ENCODE data around the gene LCP1. TPM values are rescaled to one million over a fixed set of nuclear protein-coding genes. Genes with fewer than 3 reads are reported as not detected.
"Not testable (repeated sequence)": the region's sequence is repeated elsewhere in the genome, so short reads cannot be mapped to it uniquely, and the experiment has no call there.

Gene LCP1
- total and polyA plus RNA-seq, 5 donors: 3.2 to 33.0 (median 22.9) TPM

DNA sequence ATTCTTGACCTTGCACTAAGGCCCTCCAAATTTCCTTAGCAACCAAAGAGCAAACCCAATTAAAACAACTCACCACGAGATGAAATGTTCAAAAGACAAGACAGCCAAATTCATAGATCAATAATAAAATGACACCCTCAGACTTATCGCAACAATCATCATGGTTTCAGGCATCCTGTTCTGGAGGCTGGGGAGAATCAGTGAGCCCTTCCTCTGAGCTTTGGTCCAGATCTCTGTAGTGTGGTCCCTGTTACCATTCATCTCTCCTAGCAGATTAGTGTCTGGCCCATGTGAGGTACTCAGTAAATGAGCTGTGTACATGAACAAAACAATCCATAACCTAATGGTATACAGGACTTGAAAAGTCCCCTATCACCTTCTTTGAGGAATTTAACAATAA is 12.2 kb downstream of the LCP1 start:
- H3K4me1 ChIP-seq (ENCODE audit: control insufficient read depth, insufficient read depth, low read length): peaks cover 4% of the 10 kb centered on the region
- intact Hi-C loops (cut with DNase I): no loop called here
- H3K27ac ChIP-seq (ENCODE audit: low read length): no peak overlapping the region
- H3K9me3 ChIP-seq (ENCODE audit: control insufficient read depth, low read length): no peaks in the 10 kb centered on the region
- ATAC-seq: no peak
- DNase-seq: no peak
- WGBS: 93% methylated on average over 2 of the region's 2 CpGs
- H3K27me3 ChIP-seq (ENCODE audit: control insufficient read depth, insufficient read depth): no peaks in the 10 kb centered on the region
- no peak overlapping the region for H3K4me3 ChIP-seq (ENCODE audit: low read length)

DNA sequence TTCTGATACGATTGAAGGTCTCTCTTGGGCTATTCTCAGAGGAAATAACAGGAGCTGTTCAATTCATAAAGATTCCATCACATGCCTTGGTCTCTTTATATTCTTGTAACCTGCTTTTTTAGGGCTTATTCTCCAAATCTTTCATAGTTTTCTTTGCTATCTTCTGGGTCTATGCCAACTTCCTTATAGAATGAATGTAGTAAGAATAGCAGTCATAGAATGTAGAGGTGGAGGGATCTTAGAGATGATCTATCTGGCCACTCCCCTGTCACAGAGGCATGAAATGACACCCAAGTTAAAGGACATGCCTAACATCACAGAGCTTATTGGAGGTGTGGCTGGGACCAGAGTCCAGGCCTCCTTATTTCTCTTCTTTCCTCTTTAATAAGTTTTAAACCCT is 13.2 kb downstream of the LCP1 start:
- Histone ChIP-seq H3K4me1 (ENCODE audit: control insufficient read depth, insufficient read depth, low read length) (peaks cover 4% of the 10 kb centered on the region), H3K27ac (ENCODE audit: low read length) (no peak overlapping the region)
- intact Hi-C loops (cut with DNase I): no loop called here

DNA sequence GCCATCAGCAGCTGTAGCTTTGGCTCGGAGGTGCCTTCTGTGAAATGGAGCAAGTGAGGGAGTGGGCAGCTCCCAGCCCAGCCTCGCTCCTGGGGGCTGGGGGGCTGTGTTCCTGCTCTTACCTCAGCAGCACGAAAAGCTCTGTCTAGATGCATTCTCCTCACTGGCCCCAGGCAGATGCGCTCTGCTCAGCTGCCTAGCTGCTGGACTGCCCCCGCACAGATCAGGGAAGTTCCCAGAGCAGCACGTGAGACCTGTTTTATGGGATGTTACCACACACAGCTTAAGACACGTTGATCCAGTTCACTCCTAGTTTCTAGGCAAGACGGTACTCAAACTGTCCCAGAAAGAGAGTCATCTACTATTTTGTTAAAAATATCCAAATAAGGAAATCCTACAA is 13.6 kb downstream of the LCP1 start:
- intact Hi-C loops (cut with DNase I): no loop called here
- Histone ChIP-seq H3K4me1 (ENCODE audit: control insufficient read depth, insufficient read depth, low read length) (peaks cover 4% of the 10 kb centered on the region), H3K4me3 (ENCODE audit: low read length) (no peak overlapping the region), H3K27ac (ENCODE audit: low read length) (no peak overlapping the region), H3K27me3 (ENCODE audit: control insufficient read depth, insufficient read depth) (no peaks in the 10 kb centered on the region), H3K9me3 (ENCODE audit: control insufficient read depth, low read length) (no peaks in the 10 kb centered on the region)
- WGBS: 51% methylated on average over 8 of the region's 8 CpGs
- ATAC-seq (peak; percentile 47 to 59), DNase-seq (peak in 1 of 3 donors; percentile 46)

More for the DNA sequence above, 13.2 kb downstream of the LCP1 start:
- WGBS: 36% methylated on average over 1 of the region's 1 CpG
- no peak for ATAC-seq
- H3K27me3 ChIP-seq (ENCODE audit: control insufficient read depth, insufficient read depth): no peaks in the 10 kb centered on the region
- H3K9me3 ChIP-seq (ENCODE audit: control insufficient read depth, low read length): no peaks in the 10 kb centered on the region
- no peak for DNase-seq
- no peak overlapping the region for H3K4me3 ChIP-seq (ENCODE audit: low read length)

DNA sequence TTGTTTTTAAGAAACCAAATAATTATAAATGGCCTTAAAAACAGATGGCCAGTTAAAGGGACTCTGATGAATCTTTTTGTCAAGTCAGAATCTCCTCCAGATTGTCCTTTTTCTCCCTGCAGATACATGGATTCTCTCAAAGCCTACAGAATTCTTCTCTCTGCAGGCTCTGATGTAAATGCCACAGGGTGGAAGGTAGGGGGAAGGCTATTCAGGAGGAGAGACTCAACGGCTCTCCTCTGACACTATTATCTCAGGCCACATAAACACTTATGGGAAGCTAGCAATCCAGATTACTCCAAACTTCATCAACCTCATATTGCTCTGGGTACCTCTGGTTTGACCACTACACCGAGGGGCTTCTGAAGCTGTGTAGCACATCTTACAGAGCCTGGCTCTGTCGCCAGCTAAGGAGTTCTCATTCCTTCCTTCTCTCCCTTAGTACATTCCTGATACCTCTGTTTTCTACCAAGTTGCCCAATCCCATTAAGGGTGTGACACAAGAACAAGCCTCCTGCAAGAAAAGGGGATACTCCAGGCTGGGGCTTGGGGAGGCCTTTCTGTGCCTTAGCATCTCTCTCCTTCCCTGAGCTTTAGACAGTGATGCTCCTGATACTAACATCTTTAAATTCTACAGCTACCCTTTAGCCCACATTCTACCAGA is 14.9 kb downstream of the LCP1 start:
- DNase-seq: no peak
- H3K9me3 ChIP-seq (ENCODE audit: control insufficient read depth, low read length): no peaks in the 10 kb centered on the region
- H3K4me1 ChIP-seq (ENCODE audit: control insufficient read depth, insufficient read depth, low read length): peaks cover 4% of the 10 kb centered on the region
- ATAC-seq: no peak
- intact Hi-C loops (cut with DNase I): no loop called here
- no peak overlapping the region for H3K4me3 ChIP-seq (ENCODE audit: low read length)
- H3K27ac ChIP-seq (ENCODE audit: low read length): no peak overlapping the region
- H3K27me3 ChIP-seq (ENCODE audit: control insufficient read depth, insufficient read depth): no peaks in the 10 kb centered on the region
- 57% methylated on average over 3 of the region's 3 CpGs for WGBS

DNA sequence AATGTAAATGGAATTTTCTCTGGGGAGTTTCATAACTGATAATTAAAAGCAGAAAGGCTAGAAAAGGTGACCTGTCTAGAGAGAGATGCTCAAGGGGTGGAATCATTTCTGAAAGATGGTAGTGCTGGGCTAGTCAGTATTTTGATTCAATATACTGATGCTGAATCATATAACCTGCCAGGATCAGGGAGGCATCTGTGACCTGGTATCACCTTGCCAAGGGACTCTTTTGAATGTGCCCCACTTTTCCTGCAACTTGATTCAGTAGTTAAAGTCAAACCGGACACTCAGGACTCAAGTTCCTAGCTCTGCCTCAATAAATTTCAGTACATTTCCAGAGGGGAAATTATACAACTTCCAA is 15.8 kb downstream of the LCP1 start:
- intact Hi-C loops (cut with DNase I): no loop called here
- H3K4me1 ChIP-seq (ENCODE audit: control insufficient read depth, insufficient read depth, low read length): peaks cover 4% of the 10 kb centered on the region
- no peak for ATAC-seq
- no peak for DNase-seq
- no peaks in the 10 kb centered on the region for H3K9me3 ChIP-seq (ENCODE audit: control insufficient read depth, low read length)
- WGBS: 77% methylated on average over 1 of the region's 1 CpG
- H3K27ac ChIP-seq (ENCODE audit: low read length): no peak overlapping the region
- no peak overlapping the region for H3K4me3 ChIP-seq (ENCODE audit: low read length)
- no peaks in the 10 kb centered on the region for H3K27me3 ChIP-seq (ENCODE audit: control insufficient read depth, insufficient read depth)

DNA sequence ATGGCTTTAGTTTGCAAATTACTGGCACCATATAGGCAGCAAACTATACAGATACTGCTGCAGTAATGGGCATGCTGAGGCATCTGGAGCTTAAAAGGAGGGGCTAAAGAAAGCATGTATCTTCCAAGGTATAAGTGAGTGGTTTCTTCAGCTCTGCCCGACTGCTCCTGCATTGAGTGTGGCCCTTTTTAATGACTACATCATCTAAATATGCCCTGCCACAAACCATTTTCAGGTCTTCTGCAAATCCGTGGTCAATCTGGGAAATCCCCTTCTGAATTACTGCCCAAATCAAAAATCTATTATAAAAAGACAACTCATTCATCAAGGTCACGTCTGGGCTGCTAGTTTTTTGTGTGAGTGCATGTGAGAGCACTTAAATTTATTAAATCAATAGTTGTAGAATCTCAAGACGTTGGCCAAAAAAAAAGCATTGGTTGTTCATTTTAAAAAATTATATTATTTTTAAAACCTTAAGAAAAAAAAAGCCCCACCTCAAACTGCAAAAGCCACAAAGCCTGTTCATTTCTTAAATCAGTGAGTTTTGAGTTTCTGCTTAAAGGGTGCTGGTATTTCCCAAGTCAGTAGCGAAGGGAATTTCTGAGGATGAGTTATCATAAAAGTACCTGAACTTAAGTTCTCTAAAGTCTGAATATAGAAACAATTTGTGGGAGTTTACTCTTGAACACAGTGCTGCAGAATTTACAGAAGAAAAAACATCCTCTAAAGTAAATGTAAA is 16.3 kb downstream of the LCP1 start:
- no peaks in the 10 kb centered on the region for H3K9me3 ChIP-seq (ENCODE audit: control insufficient read depth, low read length)
- no peak overlapping the region for H3K4me3 ChIP-seq (ENCODE audit: low read length)
- peaks cover 4% of the 10 kb centered on the region for H3K4me1 ChIP-seq (ENCODE audit: control insufficient read depth, insufficient read depth, low read length)
- 54% methylated on average over 5 of the region's 5 CpGs for WGBS
- DNase-seq (no peak), ATAC-seq (no peak)
- intact Hi-C loops (cut with DNase I): no loop called here
- H3K27me3 ChIP-seq (ENCODE audit: control insufficient read depth, insufficient read depth): no peaks in the 10 kb centered on the region
- no peak overlapping the region for H3K27ac ChIP-seq (ENCODE audit: low read length)

DNA sequence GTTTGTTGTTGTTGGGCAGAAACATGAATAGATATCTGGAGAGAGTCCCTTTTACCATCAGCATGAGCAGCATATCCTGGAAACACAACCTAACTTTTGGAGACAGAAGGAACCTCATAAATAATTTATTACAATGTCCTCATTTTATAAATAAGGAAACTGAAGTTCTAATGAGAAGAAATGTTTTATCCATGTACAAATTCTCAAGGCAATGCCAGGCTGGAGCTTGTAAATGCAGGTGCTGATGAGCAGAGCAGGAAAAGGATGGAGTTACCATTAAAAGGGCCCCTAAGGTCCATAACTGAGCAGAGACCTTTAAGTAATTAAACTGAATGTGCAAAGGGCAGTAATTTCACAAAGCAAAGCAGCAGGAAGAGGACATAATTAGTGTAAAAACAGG is 17.3 kb downstream of the LCP1 start:
- Histone ChIP-seq H3K4me3 (ENCODE audit: low read length) (no peak overlapping the region), H3K4me1 (ENCODE audit: control insufficient read depth, insufficient read depth, low read length) (no peaks in the 10 kb centered on the region), H3K9me3 (ENCODE audit: control insufficient read depth, low read length) (no peaks in the 10 kb centered on the region), H3K27ac (ENCODE audit: low read length) (no peak overlapping the region), H3K27me3 (ENCODE audit: control insufficient read depth, insufficient read depth) (no peaks in the 10 kb centered on the region)
- no peak for DNase-seq
- ATAC-seq: no peak
- intact Hi-C loops (cut with DNase I): no loop called here

DNA sequence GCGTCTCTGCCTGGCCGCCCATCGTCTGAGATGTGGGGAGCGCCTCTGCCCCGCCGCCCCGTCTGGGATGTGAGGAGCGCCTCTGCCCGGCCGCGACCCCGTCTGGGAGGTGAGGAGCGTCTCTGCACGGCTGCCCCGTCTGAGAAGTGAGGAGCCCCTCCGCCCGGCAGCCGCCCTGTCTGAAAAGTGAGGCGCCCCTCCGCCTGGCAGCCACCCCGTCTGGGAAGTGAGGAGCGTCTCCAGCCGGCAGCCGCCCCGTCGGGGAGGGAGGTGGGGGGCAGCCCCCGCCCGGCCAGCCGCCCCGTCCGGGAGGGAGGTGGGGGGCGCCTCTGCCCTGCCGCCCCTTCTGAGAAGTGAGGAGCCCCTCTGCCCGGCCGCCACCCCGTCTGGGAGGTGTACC is 19.2 kb downstream of the LCP1 start:
- intact Hi-C loops (cut with DNase I); H3K27me3 ChIP-seq (ENCODE audit: control insufficient read depth, insufficient read depth); H3K4me3 ChIP-seq (ENCODE audit: low read length); H3K4me1 ChIP-seq (ENCODE audit: control insufficient read depth, insufficient read depth, low read length); H3K27ac ChIP-seq (ENCODE audit: low read length); H3K9me3 ChIP-seq (ENCODE audit: control insufficient read depth, low read length); ATAC-seq; DNase-seq: not testable (repeated sequence)
- WGBS: 93% methylated on average over 36 of the region's 36 CpGs

DNA sequence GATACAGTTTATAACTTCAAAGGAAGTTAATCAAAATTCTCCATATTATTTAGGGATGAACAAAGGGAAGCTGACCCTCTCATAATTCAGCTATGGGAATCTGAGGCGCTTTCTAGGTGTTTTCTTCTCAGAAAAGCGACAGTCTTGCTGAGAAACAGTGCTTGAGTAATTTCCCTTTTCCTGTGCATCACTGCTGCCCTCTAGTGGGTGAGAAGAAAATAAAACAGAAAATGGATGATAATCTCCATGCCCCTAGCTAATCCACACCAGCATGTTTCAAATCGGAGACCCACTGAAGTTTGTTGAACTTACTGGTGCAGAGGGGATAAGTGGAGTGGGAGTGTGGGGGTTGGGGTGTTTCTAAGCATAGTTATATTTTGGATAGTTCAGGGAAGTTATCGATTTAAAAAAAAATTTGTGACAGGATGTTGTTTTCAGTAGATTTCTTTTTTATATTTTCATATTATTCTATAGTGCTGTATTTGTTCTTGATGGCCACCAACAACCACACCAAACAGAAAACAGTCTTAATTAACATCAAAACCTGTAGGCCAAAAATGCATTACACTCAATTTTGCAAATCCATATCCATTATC is 21.4 kb downstream of the LCP1 start:
- DNase-seq: no peak
- H3K9me3 ChIP-seq (ENCODE audit: control insufficient read depth, low read length): no peaks in the 10 kb centered on the region
- no peaks in the 10 kb centered on the region for H3K27me3 ChIP-seq (ENCODE audit: control insufficient read depth, insufficient read depth)
- no peak overlapping the region for H3K4me3 ChIP-seq (ENCODE audit: low read length)
- H3K4me1 ChIP-seq (ENCODE audit: control insufficient read depth, insufficient read depth, low read length): no peaks in the 10 kb centered on the region
- peak; percentile 48 to 72 for ATAC-seq
- intact Hi-C loops (cut with DNase I): no loop called here
- WGBS: 26% methylated on average over 4 of the region's 4 CpGs
- no peak overlapping the region for H3K27ac ChIP-seq (ENCODE audit: low read length)

DNA sequence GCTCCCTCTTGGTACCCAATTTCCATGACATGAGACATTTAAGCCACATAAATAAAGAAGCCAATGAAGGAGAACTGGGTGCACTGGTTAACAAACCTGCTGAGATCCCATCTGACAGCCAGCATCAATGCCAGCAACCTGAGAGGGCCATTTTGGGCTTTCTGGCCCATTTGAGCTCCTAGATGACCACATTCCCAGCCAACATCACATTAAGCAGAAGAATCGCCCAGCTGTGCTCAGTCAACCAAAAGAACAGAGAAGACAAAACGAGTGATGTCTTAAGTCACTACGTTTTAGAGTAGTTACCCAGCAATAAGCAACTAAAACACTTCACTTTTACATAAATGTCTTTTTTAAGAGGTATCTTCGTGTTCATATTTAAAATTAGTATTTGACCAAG is 21.9 kb downstream of the LCP1 start:
- no peak overlapping the region for H3K27ac ChIP-seq (ENCODE audit: low read length)
- ATAC-seq: no peak
- intact Hi-C loops (cut with DNase I): no loop called here
- no peaks in the 10 kb centered on the region for H3K9me3 ChIP-seq (ENCODE audit: control insufficient read depth, low read length)
- DNase-seq: no peak
- H3K4me3 ChIP-seq (ENCODE audit: low read length): no peak overlapping the region
- WGBS: 65% methylated on average over 4 of the region's 4 CpGs
- H3K4me1 ChIP-seq (ENCODE audit: control insufficient read depth, insufficient read depth, low read length): no peaks in the 10 kb centered on the region
- H3K27me3 ChIP-seq (ENCODE audit: control insufficient read depth, insufficient read depth): no peaks in the 10 kb centered on the region

DNA sequence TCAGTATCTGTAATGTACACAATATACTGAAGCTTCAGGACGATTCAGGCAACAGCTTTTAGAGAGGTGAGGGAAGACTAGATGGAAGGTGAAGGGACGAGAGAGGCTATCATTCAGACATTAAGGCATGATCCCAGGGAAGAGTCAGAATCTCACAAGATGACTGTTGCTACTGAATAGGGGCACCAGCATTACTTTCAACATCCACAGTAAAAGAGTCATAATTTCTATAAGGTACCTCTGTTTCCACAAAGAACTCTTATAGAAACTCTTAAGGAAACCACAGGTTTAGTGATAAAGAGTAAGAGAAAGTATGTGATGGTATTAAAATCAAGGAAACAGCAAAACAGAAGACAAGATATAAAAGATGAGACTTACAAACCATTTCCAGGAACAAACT is 23.0 kb downstream of the LCP1 start:
- intact Hi-C loops (cut with DNase I): no loop called here
- DNase-seq (no peak), ATAC-seq (no peak)
- no peaks in the 10 kb centered on the region for H3K4me1 ChIP-seq (ENCODE audit: control insufficient read depth, insufficient read depth, low read length)
- no peaks in the 10 kb centered on the region for H3K27me3 ChIP-seq (ENCODE audit: control insufficient read depth, insufficient read depth)
- H3K4me3 ChIP-seq (ENCODE audit: low read length): no peak overlapping the region
- H3K27ac ChIP-seq (ENCODE audit: low read length): no peak overlapping the region
- no peaks in the 10 kb centered on the region for H3K9me3 ChIP-seq (ENCODE audit: control insufficient read depth, low read length)
- 78% methylated on average over 2 of the region's 2 CpGs for WGBS

Measured in right cardiac atrium (tissue), 5 donors.